ENCODE results near the gene SCMH1. TPM values are rescaled to one million over a fixed set of nuclear protein-coding genes. Genes with fewer than 3 reads are reported as not detected.

SCMH1 gene
- total and polyA plus RNA-seq, 4 donors: 6.6 to 12.8 (median 10.5) TPM

GRCh38 chr1:41045740-41046139 is 196.4 kb downstream of the SCMH1 start (continued):
- TF ChIP-seq CTCF (IDR thresholded peaks at IDR 0.05; ENCODE audit: low read depth, low read length, missing input control): no peak

DNA sequence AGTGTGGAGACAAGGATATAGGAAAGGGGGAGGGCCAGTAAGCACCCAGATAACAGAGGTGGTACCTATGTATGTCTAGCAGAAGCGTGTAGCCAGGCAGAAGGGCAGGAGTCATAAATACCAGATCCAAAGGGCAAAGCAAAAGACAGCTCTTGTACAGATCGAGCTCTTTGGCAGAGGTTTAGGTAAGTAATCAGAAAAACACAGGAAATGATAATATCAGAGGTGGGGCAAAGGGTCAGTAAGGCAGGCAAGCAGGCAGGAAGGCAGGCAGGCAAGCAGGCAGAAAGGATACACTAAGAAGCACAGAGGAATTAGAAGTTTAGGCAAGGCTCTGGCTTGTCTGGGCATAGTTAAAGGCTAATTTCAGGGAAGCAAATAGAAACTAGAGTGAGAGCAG is 197.9 kb downstream of the SCMH1 start:
- H3K4me3 ChIP-seq (ENCODE audit: low read depth in 1 of 3, low read length in 3 of 3): no peak overlapping the region
- H3K27me3 ChIP-seq (ENCODE audit: control insufficient read depth in 4 of 4, insufficient read depth in 4 of 4, low read length in 3 of 4): no peaks in the 10 kb centered on the region
- 29% methylated on average over 2 of the region's 2 CpGs for WGBS
- H3K9me3 ChIP-seq (ENCODE audit: control insufficient read depth in 4 of 4, low read length in 3 of 4): no peaks in the 10 kb centered on the region
- peak; percentile 14 for TF ChIP-seq FOXA2 (IDR thresholded peaks at IDR 0.05)
- TF ChIP-seq MAX (IDR thresholded peaks at IDR 0.05): peak; percentile 57
- peak; percentile 68 for TF ChIP-seq RXRA (IDR thresholded peaks at IDR 0.05)
- TF ChIP-seq YY1 (IDR thresholded peaks at IDR 0.05): no peak
- TF ChIP-seq, protein P1, sequence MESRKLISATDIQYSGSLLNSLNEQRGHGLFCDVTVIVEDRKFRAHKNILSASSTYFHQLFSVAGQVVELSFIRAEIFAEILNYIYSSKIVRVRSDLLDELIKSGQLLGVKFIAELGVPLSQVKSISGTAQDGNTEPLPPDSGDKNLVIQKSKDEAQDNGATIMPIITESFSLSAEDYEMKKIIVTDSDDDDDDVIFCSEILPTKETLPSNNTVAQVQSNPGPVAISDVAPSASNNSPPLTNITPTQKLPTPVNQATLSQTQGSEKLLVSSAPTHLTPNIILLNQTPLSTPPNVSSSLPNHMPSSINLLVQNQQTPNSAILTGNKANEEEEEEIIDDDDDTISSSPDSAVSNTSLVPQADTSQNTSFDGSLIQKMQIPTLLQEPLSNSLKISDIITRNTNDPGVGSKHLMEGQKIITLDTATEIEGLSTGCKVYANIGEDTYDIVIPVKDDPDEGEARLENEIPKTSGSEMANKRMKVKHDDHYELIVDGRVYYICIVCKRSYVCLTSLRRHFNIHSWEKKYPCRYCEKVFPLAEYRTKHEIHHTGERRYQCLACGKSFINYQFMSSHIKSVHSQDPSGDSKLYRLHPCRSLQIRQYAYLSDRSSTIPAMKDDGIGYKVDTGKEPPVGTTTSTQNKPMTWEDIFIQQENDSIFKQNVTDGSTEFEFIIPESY (IDR thresholded peaks at IDR 0.05): no peak
- TF ChIP-seq RAD21 (IDR thresholded peaks at IDR 0.05): peak in 1 of 2 donors; percentile 47
- no peak for TF ChIP-seq REST (IDR thresholded peaks at IDR 0.05)
- TF ChIP-seq FOXA1 (IDR thresholded peaks at IDR 0.05): no peak
- TF ChIP-seq NR2F2 (IDR thresholded peaks at IDR 0.05): peak; percentile 61
- TF ChIP-seq CTCF (IDR thresholded peaks at IDR 0.05; ENCODE audit: low read depth, low read length, missing input control): no peak
- peak; percentile 48 for TF ChIP-seq HNF4G (IDR thresholded peaks at IDR 0.05)
- peak; percentile 80 for TF ChIP-seq SP1 (IDR thresholded peaks at IDR 0.05)
- TF ChIP-seq TAF1 (conservative IDR thresholded peaks at IDR 0.05): no peak
- TF ChIP-seq GABPA (IDR thresholded peaks at IDR 0.05 in 1 of 2, conservative IDR thresholded peaks at IDR 0.05 in 1 of 2): peak in 1 of 2 donors; percentile 49
- TF ChIP-seq JUND (IDR thresholded peaks at IDR 0.05): peak; percentile 47 to 69
- peak; percentile 84 to 90 for TF ChIP-seq HNF4A (conservative IDR thresholded peaks at IDR 0.05)
- TF ChIP-seq EGR1 (IDR thresholded peaks at IDR 0.05; ENCODE audit: low read depth in 2 of 2): no peak
- TF ChIP-seq ATF3 (IDR thresholded peaks at IDR 0.05): no peak
- no peak overlapping the region for H3K9ac ChIP-seq (ENCODE audit: low read depth in 1 of 2, low read length in 2 of 2)
- no peak for DNase-seq (ENCODE audit: low spot score)
- H3K27ac ChIP-seq (ENCODE audit: low read depth in 1 of 2, low read length in 2 of 2): peak overlapping the region; percentile 69 to 81
- peaks cover 9 to 32% (median 28%) of the 10 kb centered on the region in 4 donors for H3K4me1 ChIP-seq (ENCODE audit: control insufficient read depth in 4 of 4, insufficient read depth in 4 of 4, low read length in 3 of 4)
- peaks cover 0 to 12% (median 5%) of the 10 kb centered on the region in 4 donors for H3K36me3 ChIP-seq (ENCODE audit: control insufficient read depth in 4 of 4, insufficient read depth in 3 of 4, low read depth in 1 of 4, low read length in 3 of 4)
